DMS153 treated with DMSO at 0.1 percent for 48 hours (cell line): ENCODE results near the gene TBCK.

Source experiments
- DNase-seq: peaks from one replicate; lab custom pipeline; 2025; ENCODE audit not compliant: unreplicated experiment; lab: John Stamatoyannopoulos, UW

Gene TBCK

DNA sequence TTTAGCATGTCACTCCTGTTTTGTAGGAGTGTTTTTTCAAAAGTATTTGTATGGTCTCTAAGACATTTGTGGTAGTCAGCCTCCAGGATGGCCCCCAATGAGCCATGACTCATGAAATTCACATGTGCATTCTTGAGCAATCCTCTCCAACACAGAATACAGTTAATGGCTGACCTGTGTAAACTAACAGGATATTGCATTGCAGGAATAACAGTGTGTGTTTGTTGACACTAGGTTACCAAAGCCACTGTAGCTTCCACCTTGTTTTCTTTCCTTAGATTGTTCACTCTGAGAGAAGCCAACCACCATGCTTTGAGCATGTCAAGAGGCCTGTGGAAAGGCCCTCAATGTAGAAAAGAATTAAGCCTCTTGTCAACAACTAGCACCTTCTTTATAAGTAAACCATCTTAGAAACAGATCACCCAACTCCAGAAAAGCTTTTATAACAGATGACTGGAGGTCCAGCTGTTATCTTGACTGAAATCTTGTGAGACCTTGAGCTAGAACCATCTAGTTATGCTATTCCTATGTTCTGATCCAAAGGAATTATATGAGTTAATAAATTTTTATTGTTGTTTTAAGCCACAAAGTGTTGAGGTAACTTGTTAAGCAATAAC is 28.5 kb downstream of the TBCK start:
- no peak for DNase-seq

DNA sequence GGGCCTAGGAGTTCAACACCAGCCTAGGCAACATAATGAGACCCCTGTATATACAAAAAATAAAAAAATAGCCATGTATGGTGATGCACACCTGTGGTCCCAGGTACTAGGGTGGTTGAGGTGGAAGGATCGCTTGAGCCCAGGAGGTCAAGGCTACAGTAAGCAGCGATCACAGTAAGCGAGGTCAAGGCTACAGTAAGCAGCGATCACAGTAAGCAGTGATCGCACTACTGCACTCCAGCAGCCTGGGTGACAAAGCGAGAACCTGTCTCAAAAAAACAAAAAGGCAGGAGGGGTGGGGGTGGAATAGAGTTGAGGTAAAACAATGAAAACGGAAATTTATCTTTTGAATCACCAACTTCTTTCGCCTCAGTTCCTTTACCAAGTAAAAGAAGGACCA is 29.4 kb downstream of the TBCK start:
- no peak for DNase-seq

DNA sequence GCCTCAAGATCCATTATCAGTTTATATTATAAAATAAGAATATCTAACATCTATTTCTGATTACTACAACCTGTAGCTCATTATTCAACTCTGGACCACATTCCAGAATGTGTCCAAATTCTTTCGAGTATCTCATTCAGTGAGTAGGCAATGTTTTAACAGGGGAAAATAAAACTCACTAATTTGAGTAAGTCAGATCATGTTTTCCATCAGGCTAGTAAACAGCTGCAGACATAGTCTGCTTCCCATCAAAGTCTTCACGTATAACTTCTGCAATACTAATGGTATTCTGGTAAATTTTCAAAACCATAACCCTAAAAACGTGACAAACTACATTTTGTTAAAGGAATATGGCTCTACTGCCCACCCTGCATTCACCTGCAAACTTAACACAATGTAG is 31.8 kb downstream of the TBCK start:
- DNase-seq: no peak

DNA sequence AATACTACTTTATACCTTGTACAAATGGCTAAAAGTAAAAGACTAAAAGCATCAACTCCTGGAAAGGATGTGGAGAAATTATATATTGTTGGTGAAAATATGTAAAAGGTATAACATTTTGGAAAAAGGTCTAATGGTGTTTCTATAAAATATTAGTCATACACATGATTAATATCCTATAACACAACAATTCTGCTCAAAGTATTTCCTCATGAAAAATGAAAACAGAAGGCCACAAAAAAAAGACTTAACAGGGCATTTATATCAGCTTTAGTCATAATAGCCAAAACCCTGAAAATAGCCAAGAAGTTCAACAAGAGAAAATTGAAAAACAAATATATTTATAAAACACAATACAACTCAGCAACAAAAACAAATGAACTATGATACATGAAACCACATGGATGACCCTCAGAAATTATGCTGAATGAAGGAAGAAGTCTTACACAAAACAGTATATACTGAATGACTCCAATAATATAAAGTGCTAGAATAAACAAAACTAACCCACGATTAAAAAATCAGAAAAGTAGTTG is 38.8 kb downstream of the TBCK start:
- DNase-seq: no peak

DNA sequence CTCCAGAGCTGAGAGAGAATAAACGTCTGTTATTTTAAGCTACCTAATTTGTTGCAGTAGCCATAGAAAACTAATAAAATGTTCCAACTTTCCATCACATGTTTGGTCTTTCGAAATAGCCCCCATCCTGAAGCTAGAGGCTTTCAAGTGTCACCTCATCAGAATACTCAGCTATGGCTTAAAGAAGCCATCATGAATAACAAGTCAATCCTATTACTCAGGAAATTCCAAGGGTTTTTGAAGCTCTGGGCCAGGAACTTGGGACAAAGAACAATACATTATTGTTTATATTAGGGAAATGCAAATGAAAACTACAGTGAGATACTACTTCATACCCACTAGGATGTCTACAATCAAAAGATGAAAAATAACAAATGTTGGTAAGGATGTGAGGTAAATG is 42.2 kb downstream of the TBCK start:
- DNase-seq: no peak

DNA sequence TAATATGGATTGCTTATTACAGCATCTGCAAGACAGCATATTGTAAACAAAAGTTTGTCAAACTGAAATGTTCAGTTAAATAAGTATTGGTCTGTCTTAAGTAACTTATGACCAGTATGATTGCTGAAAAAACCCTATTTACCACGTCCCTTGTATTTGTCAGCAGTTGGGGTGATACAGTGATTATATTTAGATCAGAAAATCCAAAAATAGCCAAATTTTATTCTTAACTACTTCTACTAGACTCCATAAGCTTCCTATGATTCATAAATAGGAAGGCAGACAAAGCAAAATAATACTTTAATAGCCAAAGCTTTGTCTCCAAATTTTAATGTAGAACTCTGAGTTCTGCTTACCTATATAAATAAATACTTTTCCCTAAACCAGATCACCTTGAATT is 45.3 kb downstream of the TBCK start:
- no peak for DNase-seq

DNA sequence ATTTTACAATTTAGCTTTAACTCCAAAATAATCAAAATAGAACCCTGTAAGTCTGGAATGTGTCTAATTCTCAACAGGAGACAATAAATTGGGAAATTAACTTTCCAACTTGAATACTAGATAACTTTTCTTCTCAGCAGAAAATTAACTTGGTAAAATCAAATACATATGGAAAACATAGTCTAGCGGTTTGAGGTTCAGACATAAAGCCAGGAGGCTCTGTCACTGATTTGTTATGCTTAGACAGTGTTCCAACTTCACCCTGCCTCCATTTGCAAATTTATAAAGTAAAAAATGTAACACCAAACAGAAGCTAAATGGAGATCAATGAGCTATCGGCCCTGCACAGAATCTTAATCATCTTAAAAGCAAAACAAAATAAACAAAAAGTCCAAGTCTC is 46.3 kb downstream of the TBCK start:
- DNase-seq: no peak

DNA sequence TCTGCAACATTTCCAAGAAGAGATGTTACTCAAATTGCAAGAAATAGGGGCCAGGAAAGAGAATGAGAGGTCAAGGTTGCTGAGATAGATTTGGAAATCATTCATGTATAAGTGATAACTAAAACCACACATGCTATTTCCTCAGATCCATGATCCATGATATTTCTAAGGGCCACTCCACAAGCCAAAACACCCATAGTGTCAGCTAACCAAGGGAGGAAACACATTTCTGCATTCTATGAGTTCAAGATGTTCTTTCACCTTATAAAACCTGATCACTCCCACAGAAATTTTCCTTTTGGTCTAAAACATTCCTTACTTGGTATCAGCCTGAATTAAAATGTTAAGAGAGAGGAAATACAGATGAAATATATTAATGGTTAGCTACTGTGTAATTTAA is 47.2 kb downstream of the TBCK start:
- DNase-seq: no peak

DNA sequence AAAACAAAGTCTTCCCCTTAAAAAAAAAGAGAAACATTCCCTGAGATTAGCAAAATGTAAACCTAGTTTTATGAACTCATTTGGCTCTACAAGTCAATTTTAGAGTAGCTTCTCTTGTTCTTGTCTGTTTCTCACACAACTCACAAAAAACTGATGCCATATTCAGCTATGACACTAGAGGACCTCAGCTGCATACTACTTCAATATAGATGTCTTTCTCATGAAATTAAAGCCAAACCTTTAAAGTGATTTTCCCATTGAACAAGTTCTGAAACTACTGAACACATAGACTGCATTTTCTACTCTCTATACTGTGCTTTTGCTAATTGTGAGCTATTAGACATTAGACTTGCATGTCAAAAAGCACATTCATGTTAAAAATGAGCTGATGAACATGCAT is 49.8 kb downstream of the TBCK start:
- DNase-seq: no peak

DNA sequence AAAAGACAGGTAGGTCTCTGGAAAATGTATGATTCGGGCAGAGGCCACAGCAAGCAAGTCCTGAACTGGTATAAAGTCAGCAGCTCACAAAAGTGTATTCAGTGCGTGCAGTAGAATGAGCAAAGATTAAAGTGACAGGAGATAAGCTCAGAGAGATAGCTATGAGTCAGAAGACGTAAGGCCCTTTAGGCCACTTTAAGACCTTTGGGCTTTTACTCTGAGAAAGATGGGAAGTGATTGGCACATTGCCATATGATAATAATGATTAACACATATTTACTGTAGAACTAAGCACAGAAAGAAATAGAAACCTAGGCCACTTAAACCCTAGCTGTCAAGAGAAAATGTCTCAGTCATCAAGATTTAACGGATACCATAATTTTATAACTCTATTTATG is 51.7 kb downstream of the TBCK start:
- no peak for DNase-seq

DNA sequence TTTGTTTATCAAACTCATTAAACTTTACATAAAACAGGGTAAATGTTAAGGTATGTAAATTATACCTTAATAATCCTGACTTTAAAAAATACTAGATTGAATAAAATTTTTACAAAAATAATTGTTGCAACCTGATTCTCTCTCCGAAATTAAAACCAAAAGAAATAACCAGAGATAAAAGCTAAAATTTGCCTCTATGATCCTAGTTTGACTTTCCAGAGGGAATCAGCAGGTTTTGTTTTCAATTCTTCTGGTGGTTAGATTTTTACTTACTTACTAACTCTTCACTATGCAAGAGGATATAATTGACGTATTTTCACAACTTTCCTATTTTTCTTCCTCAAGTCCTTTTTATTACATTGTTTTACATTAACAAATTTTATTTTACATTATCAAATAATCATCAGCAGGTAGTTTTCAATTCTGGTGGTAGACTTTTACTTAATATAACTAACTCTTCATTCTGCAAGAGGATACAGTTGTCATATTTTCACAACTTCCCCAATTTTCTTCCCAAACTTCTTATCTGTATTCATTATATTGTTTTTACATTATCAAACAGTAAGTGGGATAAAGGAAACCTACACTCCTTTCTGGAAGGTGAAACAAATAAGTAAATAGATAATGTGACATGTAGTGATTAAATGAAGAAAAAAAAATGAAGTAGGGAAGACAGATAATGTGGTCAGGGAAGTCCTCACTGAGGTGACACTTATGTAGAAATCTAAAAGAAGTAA is 52.2 kb downstream of the TBCK start:
- no peak for DNase-seq

DNA sequence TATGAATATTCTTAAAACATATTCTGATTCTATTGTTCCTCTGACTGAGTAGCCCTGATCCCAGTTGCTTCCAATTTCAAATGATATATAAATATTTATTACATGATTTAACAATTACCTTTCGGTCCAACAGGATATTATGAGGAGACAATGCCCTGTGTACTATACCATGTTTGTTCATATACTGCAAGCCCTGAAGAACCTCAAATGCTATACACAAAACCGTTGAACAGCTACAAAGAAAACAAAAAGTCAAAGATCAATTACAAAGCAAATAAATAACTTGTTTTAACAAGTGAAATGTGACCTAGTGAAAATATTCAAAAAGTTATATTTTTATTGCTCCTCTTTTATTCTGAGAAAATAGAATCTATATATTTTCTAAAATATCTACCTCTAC is 54.0 kb downstream of the TBCK start:
- no peak for DNase-seq

DNA sequence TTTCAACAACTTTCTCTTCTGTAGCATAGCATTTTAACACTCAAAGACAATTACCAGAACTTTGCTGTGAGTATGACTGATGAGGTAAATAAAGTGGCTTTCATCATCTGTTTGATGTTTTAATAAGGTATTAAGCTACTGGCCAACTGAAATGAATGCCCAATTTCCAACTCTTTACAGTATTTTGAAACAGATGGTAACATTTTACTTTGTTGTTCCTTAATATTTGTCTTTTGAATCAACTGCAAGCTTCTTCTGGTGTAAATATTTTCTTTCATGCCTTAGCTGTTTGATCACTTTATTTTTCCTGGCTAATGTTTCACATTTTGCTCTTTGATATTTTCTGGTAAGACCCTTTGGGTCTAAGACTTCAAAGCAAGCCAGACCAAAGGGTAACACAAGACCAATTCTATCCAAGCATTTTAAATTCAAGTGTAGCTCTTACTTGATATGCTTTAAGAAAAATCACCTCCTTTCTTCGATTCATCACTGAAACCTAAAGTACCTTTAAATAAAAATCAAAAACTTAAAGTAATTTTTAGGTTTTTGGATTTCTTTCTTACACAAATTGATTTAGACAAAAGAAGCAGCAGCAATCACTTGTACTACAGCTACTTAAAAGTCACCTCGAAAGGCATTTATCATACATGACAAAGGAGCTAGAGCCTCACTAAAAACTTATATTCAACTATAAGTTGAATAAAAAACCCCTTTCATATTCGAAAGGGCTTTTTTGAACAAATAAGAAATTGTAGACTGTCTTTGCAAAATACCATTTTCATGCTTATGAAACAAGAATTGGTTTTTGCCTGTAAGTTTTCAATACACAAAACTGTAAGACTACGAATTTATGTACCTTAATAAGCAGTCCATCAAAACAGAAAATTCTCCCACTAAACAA is 57.6 kb downstream of the TBCK start:
- no peak for DNase-seq

DNA sequence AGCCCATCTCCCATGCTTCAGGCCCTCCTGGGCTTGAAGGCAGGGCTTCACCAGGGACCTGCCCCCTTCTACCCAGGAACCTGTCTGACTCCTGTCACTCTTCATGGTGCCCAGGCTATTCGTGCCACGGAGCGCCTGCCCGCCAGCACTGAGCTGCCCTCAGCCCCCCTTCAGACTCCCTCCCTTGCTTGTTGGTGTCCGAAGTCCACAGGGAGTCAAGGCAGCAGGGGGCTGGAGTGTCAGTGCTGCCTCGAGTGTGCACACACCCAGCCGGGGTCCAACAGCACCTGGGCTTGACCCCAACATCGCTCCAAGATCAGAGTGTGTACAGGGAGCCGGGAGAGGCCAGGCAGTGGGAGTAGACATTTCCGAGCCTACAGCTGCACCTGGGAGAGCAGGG is 59.8 kb downstream of the TBCK start:
- no peak for DNase-seq

DNA sequence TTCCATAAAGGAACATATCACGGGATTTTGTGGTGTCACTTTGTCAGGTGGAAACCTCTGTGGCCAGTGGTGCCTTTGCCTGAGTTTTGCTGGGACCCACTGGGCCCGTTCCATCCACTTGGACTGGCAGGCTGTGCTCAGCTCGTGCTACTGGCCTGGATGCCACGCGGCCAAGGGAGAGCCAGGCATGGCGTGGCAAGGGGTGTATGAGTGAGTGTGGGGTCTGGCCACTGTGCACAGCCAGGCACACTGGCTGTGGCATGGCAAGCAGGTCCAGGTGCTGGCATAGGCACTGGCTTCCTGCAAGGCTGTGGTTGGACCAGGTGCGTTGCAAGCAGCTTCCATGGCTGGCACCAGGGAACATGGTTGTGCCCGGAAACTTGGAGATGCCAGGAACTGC is 60.8 kb downstream of the TBCK start:
- no peak for DNase-seq

DNA sequence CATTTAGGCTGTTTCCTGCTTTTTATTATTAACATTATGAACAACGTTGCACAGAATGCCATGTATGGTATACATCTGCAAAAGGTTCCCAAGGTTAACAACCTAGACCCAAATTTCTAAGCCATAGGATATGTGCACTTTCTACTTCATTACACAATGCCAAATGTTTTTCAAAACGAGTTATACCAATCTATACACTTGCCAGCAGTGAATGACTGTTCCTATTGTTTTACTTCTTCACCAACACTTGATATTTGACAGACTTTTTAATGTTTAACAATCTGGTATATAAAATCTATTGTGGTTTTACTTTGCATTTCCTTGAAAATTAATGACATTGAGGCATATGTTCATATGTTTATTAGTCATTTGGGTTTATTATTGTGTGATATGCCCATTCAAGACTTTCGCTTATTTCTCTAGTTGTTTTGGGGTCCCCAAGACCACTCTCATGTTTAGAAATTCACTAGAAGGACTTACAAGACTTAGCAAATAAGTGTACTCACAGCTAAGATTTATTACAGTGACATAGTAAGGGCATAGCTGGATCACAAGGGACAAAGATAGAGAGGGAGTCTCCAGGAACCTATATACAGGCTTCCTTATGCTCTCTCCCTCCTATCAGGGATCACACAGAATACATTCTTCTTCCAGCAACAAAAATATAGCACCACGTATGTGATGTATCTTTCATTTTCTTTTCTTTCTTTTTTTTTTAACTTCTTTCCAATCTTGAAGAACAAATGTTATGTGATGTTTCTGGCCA is 62.5 kb downstream of the TBCK start:
- no peak for DNase-seq

DNA sequence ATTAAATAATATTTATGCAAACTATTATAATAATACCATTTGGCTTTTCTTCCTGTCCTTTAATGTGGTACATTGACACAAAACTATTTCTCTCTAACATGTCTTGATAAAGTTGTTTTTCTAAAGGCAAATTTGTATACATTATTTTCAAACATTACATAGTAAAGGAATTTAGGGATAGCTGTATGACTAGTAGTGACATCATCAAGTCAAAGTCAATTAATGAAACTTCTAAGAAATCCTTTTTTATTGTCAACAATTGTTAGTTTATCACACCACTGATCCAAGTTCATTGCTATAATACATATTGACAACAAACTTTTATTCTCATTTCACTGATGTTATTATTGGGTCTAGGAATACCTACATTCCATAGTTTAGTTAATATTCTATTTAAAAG is 68.4 kb downstream of the TBCK start:
- DNase-seq: no peak

DNA sequence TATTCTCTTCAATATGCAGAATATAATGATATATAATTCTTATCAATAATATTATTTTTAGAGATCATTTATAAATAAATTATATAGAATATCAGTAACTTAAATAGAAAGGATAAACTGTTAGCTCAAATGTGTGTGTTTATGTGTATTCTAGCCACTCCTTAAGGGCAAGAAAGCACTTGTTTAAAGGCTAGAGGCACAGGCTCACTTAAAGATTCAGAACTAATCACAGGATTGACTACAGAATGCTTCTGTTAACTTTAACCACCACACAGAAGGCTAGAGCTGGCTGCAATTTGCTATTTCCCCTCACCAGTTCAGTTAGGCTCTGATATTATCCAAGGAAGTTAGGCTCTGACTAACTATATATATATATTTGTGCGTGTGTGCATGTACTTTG is 69.6 kb downstream of the TBCK start:
- no peak for DNase-seq

DNA sequence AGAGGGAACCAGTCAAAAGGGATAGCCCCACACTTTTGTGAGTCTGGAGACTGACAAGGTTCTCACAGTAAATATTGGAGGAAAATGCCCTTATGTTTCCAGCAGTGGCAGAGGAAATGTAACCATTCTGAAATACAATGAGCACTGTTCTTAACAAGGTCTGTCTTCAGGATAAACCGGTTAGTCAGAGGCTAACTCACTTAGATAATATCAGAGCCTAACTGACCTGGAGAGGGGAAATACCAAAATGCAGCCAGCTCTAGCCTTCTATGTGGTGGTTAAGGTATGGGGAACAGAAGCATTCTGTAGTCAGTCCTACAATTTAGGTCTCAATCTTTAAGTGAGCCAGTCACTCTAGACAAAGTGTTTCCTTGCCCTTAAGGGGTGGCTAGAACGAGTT is 70.8 kb downstream of the TBCK start:
- no peak for DNase-seq

DNA sequence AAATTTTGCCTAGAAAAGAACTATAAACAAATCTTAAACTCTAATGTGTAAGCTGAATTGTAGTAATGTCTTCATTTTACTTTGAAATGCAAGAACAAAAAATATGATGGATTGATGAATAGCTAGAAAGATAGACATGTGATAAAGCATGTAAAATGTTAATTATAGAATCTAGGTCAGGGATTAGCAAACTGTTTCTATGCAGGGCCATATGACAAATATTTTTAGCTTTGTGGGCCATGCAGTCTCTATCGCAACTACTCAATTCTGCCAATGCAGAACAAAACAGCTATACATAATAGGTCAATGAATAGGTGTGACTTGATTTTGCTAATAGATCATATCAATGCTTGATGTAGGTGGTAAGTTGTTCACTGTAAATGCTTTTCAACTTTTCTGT is 75.3 kb downstream of the TBCK start:
- DNase-seq: no peak

DNA sequence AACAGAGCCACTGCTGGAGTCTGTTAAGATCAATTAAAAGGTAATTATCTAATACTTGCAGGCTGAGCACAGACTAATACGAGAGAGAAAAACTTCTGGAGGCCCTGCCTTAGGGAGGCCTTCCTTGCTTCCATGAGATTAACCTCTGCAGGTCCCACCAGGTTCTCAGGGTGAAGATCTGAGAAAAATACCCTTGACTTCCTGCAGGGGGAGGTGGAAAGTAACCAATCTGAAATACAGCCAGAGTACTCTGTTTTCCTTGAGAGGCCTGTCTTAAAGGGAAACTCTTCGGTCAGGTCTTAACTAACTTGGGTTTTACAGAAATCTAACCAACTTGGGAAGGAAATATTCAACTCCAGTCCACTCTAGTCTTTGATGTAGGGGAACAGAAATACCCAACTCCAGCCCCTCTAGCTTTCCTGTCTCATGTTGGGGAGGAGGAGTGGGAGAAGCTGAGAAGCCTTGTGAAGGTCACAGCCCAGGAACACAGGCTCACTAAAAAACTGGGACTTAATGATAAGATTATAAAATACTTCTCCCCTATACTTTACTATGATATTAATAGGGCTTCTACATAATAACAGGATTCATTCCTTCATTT is 77.1 kb downstream of the TBCK start:
- no peak for DNase-seq
